Measurements from ENCODE around the gene RPS6KA3.

The RPS6KA3 gene

GRCh38 chrX:20227116-20227515 lies 39.6 kb downstream of the RPS6KA3 start:
- H4K8ac ChIP-seq (ENCODE audit: low read depth, low read length): no peak overlapping the region
- H2BK120ac ChIP-seq (ENCODE audit: low read depth, low read length): no peak overlapping the region
- H3K18ac ChIP-seq (ENCODE audit: low read length): no peak overlapping the region
- no peak overlapping the region for H2AK5ac ChIP-seq (ENCODE audit: low read length)
- H3K4me2 ChIP-seq (ENCODE audit: low read length): no peak overlapping the region
- no peaks in the 10 kb centered on the region for H3K79me1 ChIP-seq (ENCODE audit: low read length)
- H3K27ac ChIP-seq (ENCODE audit: low read depth, low read length): no peak overlapping the region
- H3K23ac ChIP-seq (ENCODE audit: low read length): no peak overlapping the region
- no peak overlapping the region for H2BK15ac ChIP-seq (replicated peaks; ENCODE audit: low read depth)
- H4K5ac ChIP-seq (ENCODE audit: low read length): no peak overlapping the region
- H3K4me3 ChIP-seq (ENCODE audit: low read length): no peak overlapping the region
- H2BK5ac ChIP-seq (ENCODE audit: low read length): no peak overlapping the region
- no peaks in the 10 kb centered on the region for H3K4me1 ChIP-seq (ENCODE audit: control insufficient read depth, low read depth, low read length)
- no peak overlapping the region for H3K56ac ChIP-seq (ENCODE audit: low read length)
- H3K27me3 ChIP-seq (ENCODE audit: insufficient read depth, low read length, poor library complexity): no peaks in the 10 kb centered on the region
- no peak for DNase-seq
- H3K36me3 ChIP-seq (ENCODE audit: control insufficient read depth, insufficient read depth, low read length): no peaks in the 10 kb centered on the region
- no peak overlapping the region for H3K4ac ChIP-seq (ENCODE audit: low read depth, low read length)
- WGBS (ENCODE audit: extremely low coverage, insufficient coverage, low lambda C conversion rate): no CpG with 5 or more reads among the region's 2 CpGs
- no peaks in the 10 kb centered on the region for H3K79me2 ChIP-seq (ENCODE audit: control insufficient read depth, insufficient read depth, low read length)
- H3K9ac ChIP-seq (ENCODE audit: low read length): no peak overlapping the region

GRCh38 chrX:20225488-20225833 lies 41.2 kb downstream of the RPS6KA3 start:
- Histone ChIP-seq H2BK120ac (ENCODE audit: low read depth, low read length) (no peak overlapping the region), H3K9ac (ENCODE audit: low read length) (no peak overlapping the region), H3K18ac (ENCODE audit: low read length) (no peak overlapping the region), H2BK15ac (replicated peaks; ENCODE audit: low read depth) (no peak overlapping the region), H3K4ac (ENCODE audit: low read depth, low read length) (no peak overlapping the region), H3K79me2 (ENCODE audit: control insufficient read depth, insufficient read depth, low read length) (no peaks in the 10 kb centered on the region), H2AK5ac (ENCODE audit: low read length) (no peak overlapping the region), H3K27ac (ENCODE audit: low read depth, low read length) (no peak overlapping the region), H3K56ac (ENCODE audit: low read length) (no peak overlapping the region), H3K4me2 (ENCODE audit: low read length) (no peak overlapping the region), H3K79me1 (ENCODE audit: low read length) (no peaks in the 10 kb centered on the region), H2BK5ac (ENCODE audit: low read length) (no peak overlapping the region), H3K23ac (ENCODE audit: low read length) (no peak overlapping the region), H4K8ac (ENCODE audit: low read depth, low read length) (no peak overlapping the region), H3K4me1 (ENCODE audit: control insufficient read depth, low read depth, low read length) (no peaks in the 10 kb centered on the region), H3K27me3 (ENCODE audit: insufficient read depth, low read length, poor library complexity) (no peaks in the 10 kb centered on the region), H3K36me3 (ENCODE audit: control insufficient read depth, insufficient read depth, low read length) (no peaks in the 10 kb centered on the region), H3K4me3 (ENCODE audit: low read length) (no peak overlapping the region), H4K5ac (ENCODE audit: low read length) (no peak overlapping the region)
- no peak for DNase-seq
- no CpG with 5 or more reads among the region's 1 CpG for WGBS (ENCODE audit: extremely low coverage, insufficient coverage, low lambda C conversion rate)

- H3K4ac ChIP-seq (ENCODE audit: low read depth, low read length): no peak overlapping the region
- H2AK5ac ChIP-seq (ENCODE audit: low read length): no peak overlapping the region
- WGBS (ENCODE audit: extremely low coverage, insufficient coverage, low lambda C conversion rate): no CpG with 5 or more reads among the region's 2 CpGs
- no peak overlapping the region for H3K4me3 ChIP-seq (ENCODE audit: low read length)
- H3K4me1 ChIP-seq (ENCODE audit: control insufficient read depth, low read depth, low read length): no peaks in the 10 kb centered on the region
- H3K18ac ChIP-seq (ENCODE audit: low read length): no peak overlapping the region
- no peaks in the 10 kb centered on the region for H3K36me3 ChIP-seq (ENCODE audit: control insufficient read depth, insufficient read depth, low read length)
- no peak overlapping the region for H3K9ac ChIP-seq (ENCODE audit: low read length)
- no peaks in the 10 kb centered on the region for H3K79me2 ChIP-seq (ENCODE audit: control insufficient read depth, insufficient read depth, low read length)
- H3K79me1 ChIP-seq (ENCODE audit: low read length): no peaks in the 10 kb centered on the region
- no peak overlapping the region for H3K23ac ChIP-seq (ENCODE audit: low read length)
- no peak overlapping the region for H4K8ac ChIP-seq (ENCODE audit: low read depth, low read length)
- H4K5ac ChIP-seq (ENCODE audit: low read length): no peak overlapping the region
- peak; percentile 44 for DNase-seq
- H2BK15ac ChIP-seq (replicated peaks; ENCODE audit: low read depth): no peak overlapping the region
- H3K27ac ChIP-seq (ENCODE audit: low read depth, low read length): no peak overlapping the region
- no peak overlapping the region for H3K56ac ChIP-seq (ENCODE audit: low read length)
- no peak overlapping the region for H3K4me2 ChIP-seq (ENCODE audit: low read length)
- H2BK120ac ChIP-seq (ENCODE audit: low read depth, low read length): no peak overlapping the region
- H3K27me3 ChIP-seq (ENCODE audit: insufficient read depth, low read length, poor library complexity): no peaks in the 10 kb centered on the region
- H2BK5ac ChIP-seq (ENCODE audit: low read length): no peak overlapping the region
Measured at GRCh38 chrX:20224814-20225487, 41.8 kb downstream of the RPS6KA3 start.

GRCh38 chrX:20221902-20222301 lies 44.8 kb downstream of the RPS6KA3 start:
- no peak for DNase-seq
- Histone ChIP-seq H2AK5ac (ENCODE audit: low read length) (no peak overlapping the region), H2BK5ac (ENCODE audit: low read length) (no peak overlapping the region), H3K9ac (ENCODE audit: low read length) (no peak overlapping the region), H3K4ac (ENCODE audit: low read depth, low read length) (no peak overlapping the region), H3K18ac (ENCODE audit: low read length) (no peak overlapping the region), H3K23ac (ENCODE audit: low read length) (no peak overlapping the region), H3K56ac (ENCODE audit: low read length) (no peak overlapping the region), H3K79me1 (ENCODE audit: low read length) (no peaks in the 10 kb centered on the region), H4K5ac (ENCODE audit: low read length) (no peak overlapping the region), H3K36me3 (ENCODE audit: control insufficient read depth, insufficient read depth, low read length) (no peaks in the 10 kb centered on the region), H3K27ac (ENCODE audit: low read depth, low read length) (no peak overlapping the region), H3K4me1 (ENCODE audit: control insufficient read depth, low read depth, low read length) (no peaks in the 10 kb centered on the region), H2BK120ac (ENCODE audit: low read depth, low read length) (no peak overlapping the region), H3K4me3 (ENCODE audit: low read length) (no peak overlapping the region), H4K8ac (ENCODE audit: low read depth, low read length) (no peak overlapping the region), H2BK15ac (replicated peaks; ENCODE audit: low read depth) (no peak overlapping the region), H3K79me2 (ENCODE audit: control insufficient read depth, insufficient read depth, low read length) (no peaks in the 10 kb centered on the region), H3K27me3 (ENCODE audit: insufficient read depth, low read length, poor library complexity) (no peaks in the 10 kb centered on the region), H3K4me2 (ENCODE audit: low read length) (no peak overlapping the region)
- WGBS (ENCODE audit: extremely low coverage, insufficient coverage, low lambda C conversion rate): no CpG with 5 or more reads among the region's 3 CpGs

- Histone ChIP-seq H3K27ac (ENCODE audit: low read depth, low read length) (no peak overlapping the region), H3K56ac (ENCODE audit: low read length) (no peak overlapping the region), H3K4me1 (ENCODE audit: control insufficient read depth, low read depth, low read length) (no peaks in the 10 kb centered on the region), H3K9ac (ENCODE audit: low read length) (no peak overlapping the region), H2BK5ac (ENCODE audit: low read length) (no peak overlapping the region), H4K5ac (ENCODE audit: low read length) (no peak overlapping the region), H3K79me2 (ENCODE audit: control insufficient read depth, insufficient read depth, low read length) (no peaks in the 10 kb centered on the region), H2AK5ac (ENCODE audit: low read length) (no peak overlapping the region), H3K4ac (ENCODE audit: low read depth, low read length) (no peak overlapping the region), H3K18ac (ENCODE audit: low read length) (no peak overlapping the region), H3K23ac (ENCODE audit: low read length) (no peak overlapping the region), H3K4me2 (ENCODE audit: low read length) (no peak overlapping the region), H3K79me1 (ENCODE audit: low read length) (no peaks in the 10 kb centered on the region), H2BK15ac (replicated peaks; ENCODE audit: low read depth) (no peak overlapping the region), H3K27me3 (ENCODE audit: insufficient read depth, low read length, poor library complexity) (no peaks in the 10 kb centered on the region), H3K36me3 (ENCODE audit: control insufficient read depth, insufficient read depth, low read length) (no peaks in the 10 kb centered on the region), H4K8ac (ENCODE audit: low read depth, low read length) (no peak overlapping the region), H3K4me3 (ENCODE audit: low read length) (no peak overlapping the region), H2BK120ac (ENCODE audit: low read depth, low read length) (no peak overlapping the region)
- WGBS (ENCODE audit: extremely low coverage, insufficient coverage, low lambda C conversion rate): no CpG with 5 or more reads among the region's 9 CpGs
- peak; percentile 28 for DNase-seq
Measured at GRCh38 chrX:20218836-20219505, 47.7 kb downstream of the RPS6KA3 start.

GRCh38 chrX:20217906-20218305 lies 48.8 kb downstream of the RPS6KA3 start:
- no CpG with 5 or more reads among the region's 2 CpGs for WGBS (ENCODE audit: extremely low coverage, insufficient coverage, low lambda C conversion rate)
- H2BK120ac ChIP-seq (ENCODE audit: low read depth, low read length): no peak overlapping the region

More at GRCh38 chrX:20217906-20218305, 48.8 kb downstream of the RPS6KA3 start:
- Histone ChIP-seq H2BK5ac (ENCODE audit: low read length) (no peak overlapping the region), H3K4ac (ENCODE audit: low read depth, low read length) (no peak overlapping the region), H3K18ac (ENCODE audit: low read length) (no peak overlapping the region), H3K27me3 (ENCODE audit: insufficient read depth, low read length, poor library complexity) (no peaks in the 10 kb centered on the region), H3K9ac (ENCODE audit: low read length) (no peak overlapping the region), H3K36me3 (ENCODE audit: control insufficient read depth, insufficient read depth, low read length) (no peaks in the 10 kb centered on the region), H2BK15ac (replicated peaks; ENCODE audit: low read depth) (no peak overlapping the region), H3K79me2 (ENCODE audit: control insufficient read depth, insufficient read depth, low read length) (no peaks in the 10 kb centered on the region), H3K4me2 (ENCODE audit: low read length) (no peak overlapping the region), H3K23ac (ENCODE audit: low read length) (no peak overlapping the region), H4K8ac (ENCODE audit: low read depth, low read length) (no peak overlapping the region), H3K4me1 (ENCODE audit: control insufficient read depth, low read depth, low read length) (no peaks in the 10 kb centered on the region), H3K4me3 (ENCODE audit: low read length) (no peak overlapping the region), H2AK5ac (ENCODE audit: low read length) (no peak overlapping the region), H3K79me1 (ENCODE audit: low read length) (no peaks in the 10 kb centered on the region), H4K5ac (ENCODE audit: low read length) (no peak overlapping the region), H3K56ac (ENCODE audit: low read length) (no peak overlapping the region), H3K27ac (ENCODE audit: low read depth, low read length) (no peak overlapping the region)
- DNase-seq: peak; percentile 28

All from mesendoderm (in vitro differentiated cells).